Sigmoid colon (tissue), 3 donors: ENCODE results near the gene KSR1.

Experiments
- POLR2A ChIP-seq, 2 donors: fragments of 450-650 bp; IDR thresholded peaks; one replicate each; pipeline ENCODE4 v1.6.1; 2016; ENCODE audit warnings: antibody characterized with exemption in 2 of 2, mild to moderate bottlenecking in 2 of 2, moderate library complexity in 2 of 2
- TF ChIP-seq, protein P1 (sequence below), 4 experiments: fragments of 450-650 bp in 3 of 4; fragments of 200-600 bp in 1 of 4; IDR thresholded peaks; one replicate each; pipeline ENCODE4 v1.5.1; 2016 to 2019; ENCODE audit warnings: antibody characterized with exemption in 4 of 4, mild to moderate bottlenecking in 3 of 4, moderate library complexity in 2 of 4

DNA sequence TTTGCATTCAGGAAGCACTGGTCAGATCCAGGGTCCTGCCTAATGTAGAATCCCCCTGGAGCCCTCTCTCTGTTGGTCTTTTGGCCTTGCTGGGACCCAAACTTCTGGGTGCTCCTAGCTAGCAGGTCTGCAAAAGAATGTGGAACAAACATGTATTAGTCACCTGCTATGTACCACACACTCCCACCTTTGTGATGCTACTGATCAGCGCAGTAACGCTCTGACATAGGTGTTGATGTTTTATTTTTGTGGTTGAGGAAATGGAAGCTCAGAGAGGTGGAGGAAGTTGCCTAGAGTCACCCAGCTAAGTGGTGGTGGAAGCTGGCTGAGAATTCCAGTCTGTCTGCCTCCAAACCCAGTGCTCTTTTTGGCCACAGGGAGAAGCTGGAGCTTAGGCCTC lies 139.0 kb downstream of the KSR1 start:
- TF ChIP-seq, protein P1, sequence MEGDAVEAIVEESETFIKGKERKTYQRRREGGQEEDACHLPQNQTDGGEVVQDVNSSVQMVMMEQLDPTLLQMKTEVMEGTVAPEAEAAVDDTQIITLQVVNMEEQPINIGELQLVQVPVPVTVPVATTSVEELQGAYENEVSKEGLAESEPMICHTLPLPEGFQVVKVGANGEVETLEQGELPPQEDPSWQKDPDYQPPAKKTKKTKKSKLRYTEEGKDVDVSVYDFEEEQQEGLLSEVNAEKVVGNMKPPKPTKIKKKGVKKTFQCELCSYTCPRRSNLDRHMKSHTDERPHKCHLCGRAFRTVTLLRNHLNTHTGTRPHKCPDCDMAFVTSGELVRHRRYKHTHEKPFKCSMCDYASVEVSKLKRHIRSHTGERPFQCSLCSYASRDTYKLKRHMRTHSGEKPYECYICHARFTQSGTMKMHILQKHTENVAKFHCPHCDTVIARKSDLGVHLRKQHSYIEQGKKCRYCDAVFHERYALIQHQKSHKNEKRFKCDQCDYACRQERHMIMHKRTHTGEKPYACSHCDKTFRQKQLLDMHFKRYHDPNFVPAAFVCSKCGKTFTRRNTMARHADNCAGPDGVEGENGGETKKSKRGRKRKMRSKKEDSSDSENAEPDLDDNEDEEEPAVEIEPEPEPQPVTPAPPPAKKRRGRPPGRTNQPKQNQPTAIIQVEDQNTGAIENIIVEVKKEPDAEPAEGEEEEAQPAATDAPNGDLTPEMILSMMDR (IDR thresholded peaks at IDR 0.05), result no peak
- TF ChIP-seq POLR2A (IDR thresholded peaks at IDR 0.05), result no peak
